GM12878 (cell line): Measurements from ENCODE around the gene ARHGEF10L. TPM values are rescaled to one million over a fixed set of nuclear protein-coding genes. Genes with fewer than 3 reads are reported as not detected.

Source experiments
- ATAC-seq: fragments of 200-7000 bp; cut with Tn5 transposase; 3 replicates; pipeline ENCODE4 v1.9.1; 2020; ENCODE audit warnings: mild to moderate bottlenecking, moderate library complexity
- BruUV-seq: library from RNA; stranded (reverse); fragments of 400-500 nt; replicated peaks from 2 replicates; lab custom pipeline; 2021; lab: Mats Ljungman, UMichigan
- CTCF ChIA-PET: fragments of 300-600 bp; sonication (Branson Sonifier 250); formaldehyde crosslinking; extraction: SDS; loops from one replicate; lab custom pipeline; 2021; ENCODE audit warnings: inconsistent platforms; lab: Yijun Ruan, JAX
- POLR2A ChIA-PET: fragments of 350-600 bp; formaldehyde crosslinking; extraction: SDS; loops from one replicate; lab custom pipeline; 2021; ENCODE audit warnings: inconsistent platforms; lab: Charles Lee
- RAD21 ChIA-PET: fragments of 300-600 bp; sonication (Branson Sonifier 250); formaldehyde crosslinking; loops from one replicate; lab custom pipeline; 2023; ENCODE audit warnings: antibody characterized with exemption; ENCODE audit not compliant: unreplicated experiment; lab: Charles Lee
- SMC1A ChIA-PET: fragments of 300-600 bp; sonication (Branson Sonifier 250); formaldehyde crosslinking; loops from one replicate; lab custom pipeline; 2023; ENCODE audit not compliant: unreplicated experiment, uncharacterized antibody; lab: Charles Lee
- DNase-seq: peaks from one replicate; pipeline ENCODE4 v3.0.0-alpha.2; 2011; ENCODE audit warnings: low read depth, low spot score
- FAIRE-seq: peaks from 3 replicates; lab custom pipeline; 2011; peaks lifted over from hg19 to GRCh38; lab: Jason Lieb, UNC
- H2AFZ ChIP-seq: 2 replicates; pipeline ENCODE4 v1.6.0; 2011; ENCODE audit warnings: low read depth, low read length, control low read depth; ENCODE audit not compliant: control insufficient read depth
- H3K27ac ChIP-seq: 2 replicates; pipeline ENCODE4 v1.5.1; 2011; ENCODE audit warnings: control low read depth; ENCODE audit not compliant: control insufficient read depth, insufficient read depth
- H3K27me3 ChIP-seq, 2 experiments: replicated peaks in 1 of 2; 2 replicates each; pipeline versions ENCODE4 v1.6.0 to v1.6.1; 2011; ENCODE audit warnings: low read length in 1 of 2; ENCODE audit not compliant: control insufficient read depth in 2 of 2, insufficient read depth in 2 of 2
- H3K36me3 ChIP-seq, 2 experiments: 2 replicates each; pipeline ENCODE4 v1.5.1; 2011; ENCODE audit warnings: low read length in 1 of 2; ENCODE audit not compliant: control insufficient read depth in 2 of 2, insufficient read depth in 2 of 2
- H3K4me1 ChIP-seq: 2 replicates; pipeline ENCODE4 v1.6.1; 2011; ENCODE audit warnings: mild to moderate bottlenecking, low read length, moderate library complexity, mixed read lengths; ENCODE audit not compliant: control insufficient read depth, insufficient read depth
- H3K4me2 ChIP-seq: 2 replicates; pipeline ENCODE4 v1.6.0; 2011; ENCODE audit warnings: control low read depth; ENCODE audit not compliant: control insufficient read depth, insufficient read depth
- H3K4me3 ChIP-seq: fragments of 200-600 bp; sonication (generic); 2 replicates; pipeline ENCODE4 v1.5.1; 2016
- H3K79me2 ChIP-seq: 2 replicates; pipeline ENCODE4 v1.6.0; 2011; ENCODE audit warnings: low read length; ENCODE audit not compliant: control insufficient read depth, insufficient read depth
- H3K9ac ChIP-seq: 2 replicates; pipeline ENCODE4 v1.8.0; 2011; ENCODE audit warnings: low read length, control low read depth, mixed read lengths; ENCODE audit not compliant: control insufficient read depth, insufficient read depth
- H3K9me3 ChIP-seq: replicated peaks from 3 replicates; pipeline ENCODE4 v1.5.1; 2011; ENCODE audit warnings: mild to moderate bottlenecking, low read length; ENCODE audit not compliant: control insufficient read depth, insufficient read depth
- H4K20me1 ChIP-seq: 2 replicates; pipeline ENCODE4 v1.6.0; 2011; ENCODE audit not compliant: control insufficient read depth, insufficient read depth
- ATF3 ChIP-seq: IDR thresholded peaks from 2 replicates; pipeline ENCODE4 v1.6.1; 2011; ENCODE audit warnings: low read depth, mild to moderate bottlenecking, low read length, moderate library complexity, borderline replicate concordance; ENCODE audit errors: extremely low read depth
- CBFB ChIP-seq: IDR thresholded peaks from 2 replicates; pipeline ENCODE4 v1.6.1; 2016; ENCODE audit warnings: antibody characterized with exemption, low read depth
- CBX3 ChIP-seq: fragments of 200-600 bp; sonication (generic); IDR thresholded peaks from 2 replicates; pipeline ENCODE4 v1.6.1; 2016; ENCODE audit warnings: low read depth, borderline replicate concordance
- CBX5 ChIP-seq: sonication (generic); IDR thresholded peaks from 2 replicates; pipeline ENCODE4 v1.6.1; 2016; ENCODE audit warnings: low read depth, moderate library complexity, mild to moderate bottlenecking, inconsistent platforms
- CEBPB ChIP-seq, 2 experiments: fragments of 150-350 bp in 1 of 2; IDR thresholded peaks; 2 replicates each; pipeline ENCODE4 v1.6.1; 2012 to 2014; ENCODE audit warnings: low read depth in 2 of 2, low read length in 2 of 2, borderline replicate concordance in 1 of 2, inconsistent platforms in 1 of 2
- CTCF ChIP-seq, 3 experiments: IDR thresholded peaks in 2 of 3; conservative IDR thresholded peaks in 1 of 3; 2 replicates each; pipeline ENCODE4 v1.5.1; 2011; ENCODE audit warnings: low read depth in 3 of 3, low read length in 3 of 3, mild to moderate bottlenecking in 3 of 3, control low read depth in 2 of 3, moderate library complexity in 2 of 3, inconsistent platforms in 1 of 3, mixed read lengths in 1 of 3; ENCODE audit not compliant: control insufficient read depth in 2 of 3, insufficient read depth in 1 of 3; ENCODE audit errors: extremely low read depth in 1 of 3
- HCFC1 ChIP-seq: fragments of 150-350 bp; IDR thresholded peaks from 2 replicates; pipeline ENCODE4 v1.6.1; 2014; ENCODE audit warnings: low read length
- IRF4 ChIP-seq: IDR thresholded peaks from 2 replicates; pipeline ENCODE4 v1.6.1; 2011; ENCODE audit warnings: low read depth, low read length
- JUND ChIP-seq: IDR thresholded peaks from 2 replicates; pipeline ENCODE4 v1.6.1; 2012; ENCODE audit warnings: low read depth, mild to moderate bottlenecking, low read length, improper control_type of control experiment, moderate library complexity
- KDM1A ChIP-seq: fragments of 200-600 bp; sonication (generic); IDR thresholded peaks from 2 replicates; pipeline ENCODE4 v1.6.1; 2016; ENCODE audit warnings: borderline replicate concordance
- KLF5 ChIP-seq: fragments of 450-650 bp; IDR thresholded peaks from 2 replicates; pipeline ENCODE4 v1.6.1; 2014; ENCODE audit warnings: mild to moderate bottlenecking; ENCODE audit not compliant: partially characterized antibody
- MAX ChIP-seq: IDR thresholded peaks from 2 replicates; pipeline ENCODE4 v1.6.1; 2012; ENCODE audit warnings: low read depth, low read length, improper control_type of control experiment
- MTA3 ChIP-seq: IDR thresholded peaks from 2 replicates; pipeline ENCODE4 v1.6.1; 2012; ENCODE audit warnings: low read length, inconsistent platforms, borderline replicate concordance
- NFYA ChIP-seq: IDR thresholded peaks from 2 replicates; pipeline ENCODE4 v1.6.1; 2011; ENCODE audit warnings: low read depth, mild to moderate bottlenecking, low read length, improper control_type of control experiment, borderline replicate concordance
- NR2C1 ChIP-seq: fragments of 450-650 bp; IDR thresholded peaks from 2 replicates; pipeline ENCODE4 v1.6.1; 2017; ENCODE audit warnings: antibody characterized with exemption, mild to moderate bottlenecking, moderate library complexity
- NR2F1 ChIP-seq: fragments of 450-650 bp; conservative IDR thresholded peaks from 2 replicates; pipeline ENCODE4 v1.6.1; 2017; ENCODE audit warnings: mild to moderate bottlenecking
- NRF1 ChIP-seq: conservative IDR thresholded peaks from 2 replicates; pipeline ENCODE4 v1.6.1; 2011; ENCODE audit warnings: mild to moderate bottlenecking, low read depth, low read length, improper control_type of control experiment
- SMARCA5 ChIP-seq: fragments of 450-650 bp; IDR thresholded peaks from 2 replicates; pipeline ENCODE4 v1.6.1; 2017; ENCODE audit warnings: mild to moderate bottlenecking
- SP1 ChIP-seq: IDR thresholded peaks from one replicate; pipeline ENCODE4 v1.6.1; 2011; ENCODE audit warnings: low read depth, low read length
- SREBF1 ChIP-seq: IDR thresholded peaks from 2 replicates; pipeline ENCODE4 v1.6.1; 2012; ENCODE audit warnings: mild to moderate bottlenecking, low read length
- TCF7 ChIP-seq: IDR thresholded peaks from 2 replicates; pipeline ENCODE4 v1.6.1; 2014; ENCODE audit warnings: antibody characterized with exemption, borderline replicate concordance
- WGBS: methylation state at CpG from one replicate; pipeline ENCODE4 v1.1.6; 2016; ENCODE audit warnings: low lambda C conversion rate; ENCODE audit not compliant: insufficient replicate concordance, insufficient coverage; ENCODE audit errors: missing lambda C conversion rate; 5-methylcytosine and 5-hydroxymethylcytosine counted together
- in situ Hi-C: fragments of 300-500 bp; cut with MboI; formaldehyde crosslinking; loops from 9 replicates; pipeline ENCODE4 v1.14.3; 2018; ENCODE audit warnings: mixed read lengths
- intact Hi-C: fragments of 100-400 bp; cut with micrococcal nuclease; formaldehyde crosslinking; loops from one replicate; pipeline ENCODE4 v1.14.2; 2022; ENCODE audit not compliant: unreplicated experiment
- polyA plus RNA-seq, 11 experiments: library from polyadenylated mRNA; depleted of rRNA in 4 of 11; unstranded in 6 of 11; stranded (reverse) in 5 of 11; fragments of >200 nt; fragmentation: Nextera tagmentation in 4 of 11; fragmentation: Illumina TruSeq in 1 of 11; extraction: Ambion mirVana in 4 of 11; extraction: Trizol in 1 of 11; gene quantifications; 1 replicate in 1 of 11; 2 replicates in 10 of 11; pipeline versions ENCODE4 v1.2.1 to v1.2.3, GENCODE V29; 2011 to 2016; ENCODE audit warnings: inconsistent platforms in 2 of 11, missing spikeins in 2 of 11, low read depth in 1 of 11
- total RNA-seq, 4 experiments: library from RNA; depleted of rRNA in 3 of 4; stranded (reverse); fragments of >200 nt in 3 of 4; fragmentation: Illumina TruSeq in 1 of 4; extraction: Trizol in 1 of 4; gene quantifications; 2 replicates each; pipeline versions ENCODE4 v1.2.1 to v1.2.3, GENCODE V29; 2013 to 2021

Gene ARHGEF10L
- total and polyA plus RNA-seq, 10 of the 15 experiments (the other 5 are each of a cell fraction or from before 2014, with no cell fraction given) = 0.05 to 0.94 (median 0.28) TPM; not detected in 2

GRCh38 chr1:17697458-17697857 is 158.0 kb downstream of the ARHGEF10L start (continued):
- no peak for TF ChIP-seq CTCF (IDR thresholded peaks at IDR 0.05 in 2 of 3, conservative IDR thresholded peaks at IDR 0.05 in 1 of 3; ENCODE audit: control insufficient read depth in 2 of 3, extremely low read depth in 1 of 3, insufficient read depth in 1 of 3, low read depth in 3 of 3, low read length in 3 of 3)
- no peak for TF ChIP-seq SMARCA5
- TF ChIP-seq CBX5 = no peak
- TF ChIP-seq IRF4 = no peak
- no peak for TF ChIP-seq KLF5
- TF ChIP-seq NR2C1 = no peak
- no peak for TF ChIP-seq JUND

GRCh38 chr1:17699581-17699980 is 160.1 kb downstream of the ARHGEF10L start:
- WGBS = 48% methylated on average over 19 of the region's 19 CpGs
- no peak for DNase-seq
- no peak for ATAC-seq
- intact Hi-C loops = no loop called here
- ChIA-PET RAD21 (no interaction called here), POLR2A (no interaction called here), CTCF (no interaction called here), SMC1A (no interaction called here)
- no peak overlapping the region for H3K9ac ChIP-seq
- H3K36me3 ChIP-seq = no peaks in the 10 kb centered on the region
- no peak for FAIRE-seq
- no peaks in the 10 kb centered on the region; a peak in 3 of 4 replicates for H3K27me3 ChIP-seq
- H3K4me1 ChIP-seq = no peaks in the 10 kb centered on the region
- H3K27ac ChIP-seq = no peak overlapping the region
- no peak overlapping the region for H3K4me2 ChIP-seq
- H4K20me1 ChIP-seq = no peaks in the 10 kb centered on the region
- in situ Hi-C loops = no loop called here
- no peak overlapping the region for H2AFZ ChIP-seq
- no peaks in the 10 kb centered on the region for H3K79me2 ChIP-seq
- no peak for TF ChIP-seq SP1
- no peak for TF ChIP-seq CBX3
- no peak for TF ChIP-seq NRF1
- no peak for TF ChIP-seq MTA3
- no peak for TF ChIP-seq ATF3
- TF ChIP-seq TCF7 = no peak
- no peak for TF ChIP-seq HCFC1
- no peak for TF ChIP-seq CEBPB (IDR thresholded peaks at IDR 0.05; ENCODE audit: borderline replicate concordance in 1 of 2, low read depth in 2 of 2, low read length in 2 of 2)
- TF ChIP-seq NR2F1 = no peak
- TF ChIP-seq SREBF1 = no peak
- TF ChIP-seq NFYA = no peak
- no peak for TF ChIP-seq CBFB
- TF ChIP-seq KDM1A = no peak
- TF ChIP-seq MAX = no peak
- no peaks in the 10 kb centered on the region for H3K9me3 ChIP-seq
- H3K4me3 ChIP-seq = no peak overlapping the region
- BruUV-seq = no TSS peak
